ENCODE measurements around the gene SRBD1. TPM values are rescaled to one million over a fixed set of nuclear protein-coding genes. Genes with fewer than 3 reads are reported as not detected.

SRBD1 gene
- total and polyA plus RNA-seq, 2 experiments from 2014 or later, result 27.4 to 46.3 TPM

- H3F3A ChIP-seq (replicated peaks; ENCODE audit: low read depth), result 0 out of 2 replicates have a peak, but pooled peaks cover 2% of the 10 kb centered on the region
- H3K36me3 Mint-ChIP-seq (ENCODE audit: low read depth), result peaks cover 2% of the 10 kb centered on the region; the same call in 1 of the 3 replicates
- H3K9me3 Mint-ChIP-seq, result no peaks in the 10 kb centered on the region; the same call in 2 of the 3 replicates
- peak overlapping the region; percentile 95 for H3K4me3 Mint-ChIP-seq
- H3K27ac Mint-ChIP-seq, result no peak overlapping the region
- TF ChIP-seq CTCF (conservative IDR thresholded peaks at IDR 0.05; ENCODE audit: low read depth in 2 of 2), result peak in 1 of 2 experiments; percentile 31; a peak in 2 of 4 replicates
- TF ChIP-seq ETS1 (IDR thresholded peaks at IDR 0.05), result no peak
- no peak for TF ChIP-seq ZNF331 (CRISPR knock-in tag; IDR thresholded peaks at IDR 0.05; ENCODE audit: low read depth)
- no peak for ATAC-seq
- no peak overlapping the region for H3K27ac ChIP-seq (ENCODE audit: low read depth)
- H3K27me3 ChIP-seq (ENCODE audit: insufficient read depth), result peaks cover 86% of the 10 kb centered on the region
- H3K4me2 ChIP-seq, result peak overlapping the region; percentile 93
- peaks cover 15% of the 10 kb centered on the region for H3K4me1 Mint-ChIP-seq
- H3K79me2 ChIP-seq (replicated peaks; ENCODE audit: insufficient read depth), result no peaks in the 10 kb centered on the region
- peak overlapping the region; percentile 98 for H2AFZ ChIP-seq
- H3K4me3 ChIP-seq, result peak overlapping the region; percentile 84
- peaks cover 13% of the 10 kb centered on the region for H3K4me1 ChIP-seq (ENCODE audit: insufficient read depth)
- no peak for DNase-seq (ENCODE audit: low spot score)
- no peaks in the 10 kb centered on the region for H4K20me1 ChIP-seq (replicated peaks; ENCODE audit: insufficient read depth)
- H3K27me3 Mint-ChIP-seq (ENCODE audit: insufficient read depth, low read depth, poor library complexity), result peaks cover 60% of the 10 kb centered on the region
- H3K9me2 ChIP-seq (ENCODE audit: insufficient read depth), result no peaks in the 10 kb centered on the region
- H3K36me3 ChIP-seq (ENCODE audit: insufficient read depth), result no peaks in the 10 kb centered on the region
These were observed 38.4 kb upstream of the SRBD1 start for GRCh38 chr2:45649462-45649857.

- Histone ChIP-seq H3K9me2 (ENCODE audit: insufficient read depth) (no peaks in the 10 kb centered on the region), H3K36me3 (ENCODE audit: insufficient read depth) (no peaks in the 10 kb centered on the region), H3K27me3 (ENCODE audit: insufficient read depth) (peaks cover 85% of the 10 kb centered on the region), H3F3A (replicated peaks; ENCODE audit: low read depth) (0 out of 2 replicates have a peak, but pooled peaks cover 2% of the 10 kb centered on the region), H3K4me1 (ENCODE audit: insufficient read depth) (peaks cover 16% of the 10 kb centered on the region), H2AFZ (no peak overlapping the region), H4K20me1 (replicated peaks; ENCODE audit: insufficient read depth) (no peaks in the 10 kb centered on the region), H3K79me2 (replicated peaks; ENCODE audit: insufficient read depth) (no peaks in the 10 kb centered on the region), H3K4me3 (no peak overlapping the region), H3K4me2 (no peak overlapping the region), H3K27ac (ENCODE audit: low read depth) (no peak overlapping the region)
- Mint-ChIP-seq H3K36me3 (ENCODE audit: low read depth) (peaks cover 2% of the 10 kb centered on the region; the same call in 1 of the 3 replicates), H3K9me3 (no peaks in the 10 kb centered on the region; the same call in 2 of the 3 replicates), H3K4me3 (no peak overlapping the region), H3K27me3 (ENCODE audit: insufficient read depth, low read depth, poor library complexity) (peaks cover 52% of the 10 kb centered on the region), H3K27ac (no peak overlapping the region), H3K4me1 (peaks cover 15% of the 10 kb centered on the region)
- TF ChIP-seq JUNB (IDR thresholded peaks at IDR 0.05; ENCODE audit: unreplicated experiment) (no peak), STAT1 (IDR thresholded peaks at IDR 0.05; ENCODE audit: unreplicated experiment) (no peak), POLR2AphosphoS5 (IDR thresholded peaks at IDR 0.05; ENCODE audit: low read depth) (no peak), ZNF331 (CRISPR knock-in tag; IDR thresholded peaks at IDR 0.05; ENCODE audit: low read depth) (no peak), ETS1 (IDR thresholded peaks at IDR 0.05) (no peak), EZH2 (IDR thresholded peaks at IDR 0.05; ENCODE audit: low read depth, unreplicated experiment) (no peak), REST (IDR thresholded peaks at IDR 0.05; ENCODE audit: unreplicated experiment) (no peak)
- no peak for DNase-seq (ENCODE audit: low spot score)
- ATAC-seq, result no peak
These were observed 37.6 kb upstream of the SRBD1 start for GRCh38 chr2:45648636-45649035.
